HG03565 (cell line): Measurements from ENCODE around the gene GRIA3.

Source experiments
- ATAC-seq: cut with Tn5 transposase; IDR thresholded peaks from one replicate; pipeline ENCODE4 v1.9.1; 2021; ENCODE audit warnings: mild to moderate bottlenecking, moderate library complexity; ENCODE audit not compliant: unreplicated experiment

The GRIA3 gene

GRCh38 chrX:123442764-123443163 lies 258.7 kb downstream of the GRIA3 start:
- ATAC-seq, result no peak

GRCh38 chrX:123447506-123447905 lies 263.4 kb downstream of the GRIA3 start:
- ATAC-seq, result no peak

- ATAC-seq, result no peak
Measured at GRCh38 chrX:123449335-123449734, 265.3 kb downstream of the GRIA3 start.

- ATAC-seq, result no peak
Measured at GRCh38 chrX:123450222-123450621, 266.1 kb downstream of the GRIA3 start.

- no peak for ATAC-seq
Measured at GRCh38 chrX:123454712-123455431, 270.8 kb downstream of the GRIA3 start.

- no peak for ATAC-seq
Measured at GRCh38 chrX:123455693-123456092, 271.6 kb downstream of the GRIA3 start.

- no peak for ATAC-seq
Measured at GRCh38 chrX:123464709-123465108, 280.6 kb downstream of the GRIA3 start.

- ATAC-seq, result no peak
Measured at GRCh38 chrX:123468481-123468880, 284.4 kb downstream of the GRIA3 start.

- no peak for ATAC-seq
Measured at GRCh38 chrX:123475068-123475724, 291.1 kb downstream of the GRIA3 start.

GRCh38 chrX:123476611-123477219 lies 292.6 kb downstream of the GRIA3 start:
- no peak for ATAC-seq

- no peak for ATAC-seq
Measured at GRCh38 chrX:123477673-123478072, 293.6 kb downstream of the GRIA3 start.

GRCh38 chrX:123481913-123482851 lies 298.1 kb downstream of the GRIA3 start:
- ATAC-seq, result no peak

- no peak for ATAC-seq
Measured at GRCh38 chrX:123486297-123486696, 302.2 kb downstream of the GRIA3 start.

- ATAC-seq, result no peak
Measured at GRCh38 chrX:123487236-123487635, 303.2 kb downstream of the GRIA3 start.

GRCh38 chrX:123487669-123488068 lies 303.6 kb downstream of the GRIA3 start:
- no peak for ATAC-seq

- no peak for ATAC-seq
Measured at GRCh38 chrX:123489011-123489410, 304.9 kb downstream of the GRIA3 start.

GRCh38 chrX:123493857-123494256 lies 309.8 kb downstream of the GRIA3 start:
- no peak for ATAC-seq

- no peak for ATAC-seq
Measured at GRCh38 chrX:123499787-123500186, 315.7 kb downstream of the GRIA3 start.

GRCh38 chrX:123504047-123504446 lies 320.0 kb downstream of the GRIA3 start:
- ATAC-seq, result no peak

GRCh38 chrX:123504630-123505270 lies 320.7 kb downstream of the GRIA3 start:
- no peak for ATAC-seq
